HFFc6 (cell line): ENCODE data around the gene RRP7A. TPM values are rescaled to one million over a fixed set of nuclear protein-coding genes. Genes with fewer than 3 reads are reported as not detected.
"Not testable (repeated sequence)": the region's sequence is repeated elsewhere in the genome, so short reads cannot be mapped to it uniquely, and the experiment has no call there.

Source experiments
- DNase-seq: peaks from one replicate; pipeline ENCODE4 v3.0.0-alpha.2; 2018
- H3K27ac Mint-ChIP-seq: 2 replicates; pipeline ENCODE4 v1.8.0; 2020; ENCODE audit warnings: mild to moderate bottlenecking, mixed read lengths
- H3K27me3 Mint-ChIP-seq: 2 replicates; pipeline ENCODE4 v1.8.0; 2021; ENCODE audit warnings: mild to moderate bottlenecking, moderate library complexity, mixed read lengths; ENCODE audit not compliant: insufficient read depth
- H3K36me3 Mint-ChIP-seq: 2 replicates; pipeline ENCODE4 v1.8.0; 2021; ENCODE audit warnings: low read depth, mixed read lengths
- H3K4me1 Mint-ChIP-seq: 2 replicates; pipeline ENCODE4 v1.8.0; 2020; ENCODE audit warnings: low read depth, mixed read lengths
- H3K4me3 Mint-ChIP-seq: 2 replicates; pipeline ENCODE4 v1.8.0; 2020; ENCODE audit warnings: mild to moderate bottlenecking, moderate library complexity, mixed read lengths
- H3K9me3 Mint-ChIP-seq: 2 replicates; pipeline ENCODE4 v1.8.0; 2020; ENCODE audit warnings: mild to moderate bottlenecking, mixed read lengths
- CTCF ChIP-seq: fragments of 200-600 bp; sonication (generic); IDR thresholded peaks from 2 replicates; pipeline ENCODE4 v1.5.0; 2021; ENCODE audit warnings: antibody characterized with exemption, mild to moderate bottlenecking
- total RNA-seq, 6 experiments: library from RNA; stranded (reverse); fragmentation: NEBNext Ultra II Directional; extraction: Animal tissue kit (Norgen Biotek cat#: 25700); gene quantifications; 2 replicates in 1 of 6; 3 replicates in 5 of 6; pipeline ENCODE4 v1.2.3, GENCODE V29; 2021

The RRP7A gene
- total RNA-seq, 6 experiments from 2014 or later: 88.7 to 107 (median 97.5) TPM

DNA sequence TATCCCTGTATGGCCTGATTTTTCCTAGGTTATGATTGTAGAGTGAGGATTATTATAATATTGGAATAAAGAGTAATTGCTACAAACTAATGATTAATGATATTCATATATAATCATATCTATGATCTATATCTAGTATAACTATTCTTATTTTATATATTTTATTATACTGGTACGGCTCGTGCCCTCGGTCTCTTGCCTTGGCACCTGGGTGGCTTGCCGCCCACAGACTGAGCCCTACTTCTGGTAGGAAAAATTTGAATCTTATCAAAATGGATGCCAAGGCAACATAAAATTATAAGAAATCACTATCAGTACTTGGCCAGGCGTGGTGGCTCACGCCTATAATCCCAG, 32.7 kb upstream of the RRP7A start:
- not testable (repeated sequence) for DNase-seq, H3K4me1 Mint-ChIP-seq, H3K27ac Mint-ChIP-seq, H3K9me3 Mint-ChIP-seq, H3K36me3 Mint-ChIP-seq, H3K4me3 Mint-ChIP-seq
- peak; percentile 60; the same call in 1 of the 2 replicates for TF ChIP-seq CTCF
- peaks cover 26% of the 10 kb centered on the region for H3K27me3 Mint-ChIP-seq

- no peak overlapping the region for H3K27ac Mint-ChIP-seq
Observed at GRCh38 chr22:42549331-42550060, 29.9 kb upstream of the RRP7A start.

DNA sequence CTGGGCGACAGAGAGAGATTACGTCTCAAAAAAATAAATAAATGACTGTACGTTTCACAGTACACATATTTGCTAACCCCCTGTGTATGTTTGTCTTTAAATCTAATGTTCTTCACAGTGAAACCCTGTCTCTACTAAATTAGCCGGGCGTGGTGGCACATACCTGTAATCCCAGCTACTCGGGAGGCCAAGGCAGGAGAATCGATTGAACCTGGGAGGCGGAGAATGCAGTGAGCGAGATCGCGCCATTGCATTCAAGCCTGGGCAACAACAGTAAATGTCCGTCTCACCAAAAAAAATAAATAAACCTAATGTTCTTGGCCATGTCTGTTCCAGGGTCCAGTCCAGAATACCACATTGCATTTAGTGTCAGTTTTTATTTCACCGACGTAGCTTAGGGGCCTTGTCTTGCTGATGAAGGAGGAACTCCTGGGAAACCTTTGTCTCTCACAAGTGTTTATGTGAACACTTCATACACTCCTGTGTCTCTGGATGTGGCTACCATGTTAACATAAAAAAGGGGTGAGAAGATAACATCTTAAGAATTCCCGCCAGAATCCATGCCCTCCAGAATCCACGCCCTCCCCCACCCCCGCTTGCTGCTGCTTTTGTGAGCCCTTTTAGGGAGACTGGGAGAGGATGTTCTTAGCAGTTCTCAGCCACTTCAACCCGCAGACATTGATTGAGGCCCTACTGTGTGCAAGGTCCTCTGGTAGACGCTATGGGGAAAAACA, 29.2 kb upstream of the RRP7A start:
- Mint-ChIP-seq H3K27ac (no peak overlapping the region), H3K27me3 (peaks cover 30% of the 10 kb centered on the region), H3K9me3 (no peaks in the 10 kb centered on the region), H3K4me3 (no peak overlapping the region), H3K4me1 (no peaks in the 10 kb centered on the region), H3K36me3 (no peaks in the 10 kb centered on the region)
- no peak for TF ChIP-seq CTCF
- no peak for DNase-seq

More at GRCh38 chr22:42549331-42550060, 29.9 kb upstream of the RRP7A start:
- TF ChIP-seq CTCF: no peak
- Mint-ChIP-seq H3K4me1 (no peaks in the 10 kb centered on the region), H3K9me3 (no peaks in the 10 kb centered on the region), H3K4me3 (no peak overlapping the region), H3K36me3 (no peaks in the 10 kb centered on the region), H3K27me3 (peaks cover 30% of the 10 kb centered on the region)
- DNase-seq: no peak

GRCh38 chr22:42548126-42548525, 28.5 kb upstream of the RRP7A start:
- not testable (repeated sequence) for H3K36me3 Mint-ChIP-seq, H3K4me3 Mint-ChIP-seq, H3K9me3 Mint-ChIP-seq, H3K27ac Mint-ChIP-seq, H3K4me1 Mint-ChIP-seq, DNase-seq
- peaks cover 30% of the 10 kb centered on the region for H3K27me3 Mint-ChIP-seq

DNA sequence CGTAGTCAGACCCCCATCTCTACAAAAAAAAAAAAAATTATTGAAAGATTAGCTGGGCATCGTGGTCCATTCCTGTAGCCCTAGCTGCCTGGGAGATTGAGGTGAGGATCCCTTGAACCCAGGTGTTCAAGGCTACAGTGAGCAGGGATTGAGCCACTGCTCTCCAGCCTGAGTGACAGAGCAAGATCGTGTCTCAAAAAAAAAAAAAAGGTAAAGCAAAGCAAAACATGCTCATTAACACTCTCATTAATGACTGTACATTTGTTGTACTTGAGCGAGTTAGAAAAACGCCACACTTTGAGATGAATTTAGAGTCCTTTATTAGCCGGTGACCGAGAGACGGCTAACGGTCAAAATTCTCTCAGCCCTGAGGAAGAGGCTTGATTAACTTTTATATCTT, 28.0 kb upstream of the RRP7A start:
- no peaks in the 10 kb centered on the region for H3K9me3 Mint-ChIP-seq
- no peak overlapping the region for H3K4me3 Mint-ChIP-seq
- no peaks in the 10 kb centered on the region for H3K4me1 Mint-ChIP-seq
- DNase-seq: no peak
- TF ChIP-seq CTCF: no peak
- H3K27ac Mint-ChIP-seq: no peak overlapping the region
- peaks cover 30% of the 10 kb centered on the region for H3K27me3 Mint-ChIP-seq
- no peaks in the 10 kb centered on the region for H3K36me3 Mint-ChIP-seq

DNA sequence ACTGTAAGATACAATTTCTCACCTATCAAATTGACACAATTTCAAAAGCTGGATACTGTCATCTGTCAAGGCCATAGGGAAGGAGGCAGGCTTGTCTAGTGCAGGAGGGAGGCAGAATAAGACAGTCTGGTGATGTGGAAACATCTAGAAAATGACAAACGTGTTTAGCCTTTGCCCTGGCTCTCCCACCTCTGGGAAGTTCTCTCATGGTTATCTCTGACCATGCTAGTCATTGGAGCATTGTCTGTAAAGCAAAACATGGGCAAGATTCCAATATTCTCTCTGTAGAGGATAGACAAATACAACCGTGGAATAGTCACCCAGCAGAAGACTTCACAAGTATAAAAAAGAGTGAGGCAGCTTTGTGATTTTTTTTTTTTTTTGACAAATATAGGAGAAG, 25.1 kb upstream of the RRP7A start:
- Mint-ChIP-seq H3K4me1 (peaks cover 10% of the 10 kb centered on the region), H3K27ac (no peak overlapping the region), H3K4me3 (no peak overlapping the region), H3K9me3 (no peaks in the 10 kb centered on the region), H3K36me3 (no peaks in the 10 kb centered on the region), H3K27me3 (peaks cover 26% of the 10 kb centered on the region)
- no peak for TF ChIP-seq CTCF
- DNase-seq: no peak

GRCh38 chr22:42539236-42539771, 19.7 kb upstream of the RRP7A start:
- peak overlapping the region; percentile 63; the same call in 1 of the 2 replicates for H3K27ac Mint-ChIP-seq
- not testable (repeated sequence) for H3K9me3 Mint-ChIP-seq, H3K27me3 Mint-ChIP-seq, H3K36me3 Mint-ChIP-seq, H3K4me3 Mint-ChIP-seq
- peaks cover 34% of the 10 kb centered on the region for H3K4me1 Mint-ChIP-seq
- DNase-seq: peak; percentile 12

DNA sequence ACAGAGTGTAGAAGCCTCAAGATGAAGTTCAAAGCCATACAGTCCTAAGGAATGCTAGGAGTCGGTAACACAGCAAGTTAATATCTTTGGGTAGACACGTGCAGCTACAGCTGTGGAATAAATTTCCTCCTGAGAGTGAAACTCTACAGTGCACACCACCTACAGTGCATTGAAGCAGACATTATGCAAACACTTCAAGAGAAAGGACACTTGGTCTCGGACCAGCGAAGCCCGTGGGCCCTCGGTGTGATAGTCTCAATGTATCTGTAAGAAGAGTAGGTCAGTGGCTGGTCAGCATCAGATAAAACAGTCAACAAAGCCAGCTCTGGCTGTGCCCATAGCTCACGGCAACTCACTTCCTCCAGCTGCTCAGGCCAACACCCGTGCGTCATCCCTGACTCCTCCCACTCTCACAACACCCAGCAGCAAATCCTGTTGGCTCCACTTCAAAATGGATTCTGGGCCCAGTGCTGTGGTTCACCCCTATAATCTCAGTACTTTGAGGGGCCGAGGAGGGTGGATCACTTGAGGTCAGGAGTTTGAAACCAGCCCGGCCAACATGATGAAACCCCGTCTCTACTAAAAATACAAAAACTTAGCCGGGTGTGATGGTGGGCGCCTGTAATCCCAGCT, 17.7 kb upstream of the RRP7A start:
- not testable (repeated sequence) for H3K27me3 Mint-ChIP-seq, H3K36me3 Mint-ChIP-seq, H3K9me3 Mint-ChIP-seq
- DNase-seq: peak; percentile 15
- peak overlapping the region; percentile 73 for H3K27ac Mint-ChIP-seq
- peaks cover 42% of the 10 kb centered on the region for H3K4me1 Mint-ChIP-seq
- H3K4me3 Mint-ChIP-seq: peak overlapping the region; percentile 24; the same call in 1 of the 2 replicates
